PC-9 (cell line): ENCODE results near the gene R3HDM2. TPM values are rescaled to one million over a fixed set of nuclear protein-coding genes. Genes with fewer than 3 reads are reported as not detected.

Experiments
- BruUV-seq: library from RNA; stranded (reverse); fragments of 400-500 nt; replicated peaks from 2 replicates; lab custom pipeline; 2021; lab: Mats Ljungman, UMichigan
- CTCF ChIA-PET: fragments of 300-600 bp; sonication (Branson Sonifier 250); formaldehyde crosslinking; loops from one replicate; lab custom pipeline; 2022; ENCODE audit warnings: antibody characterized with exemption; lab: Charles Lee
- POLR2A ChIA-PET: fragments of 300-600 bp; sonication (Branson Sonifier 250); formaldehyde crosslinking; loops from one replicate; lab custom pipeline; 2022; ENCODE audit warnings: antibody characterized with exemption; ENCODE audit not compliant: unreplicated experiment; lab: Charles Lee
- DNase-seq, 2 experiments: peaks; one replicate each; pipeline versions ENCODE4 v3.0.0 to v3.0.0-alpha.2; 2015 to 2022; ENCODE audit warnings: mixed read lengths in 1 of 2
- H2AFZ ChIP-seq: fragments of 200-600 bp; sonication (generic); 2 replicates; pipeline ENCODE4 v1.8.1; 2017; ENCODE audit warnings: antibody characterized with exemption
- H3F3A ChIP-seq: fragments of 200-600 bp; sonication (generic); 2 replicates; pipeline ENCODE4 v1.8.1; 2017; ENCODE audit warnings: antibody characterized with exemption, mild to moderate bottlenecking, low read depth; ENCODE audit not compliant: insufficient read depth
- H3K27ac ChIP-seq: fragments of 200-600 bp; sonication (generic); 2 replicates; pipeline ENCODE4 v1.6.1; 2016; ENCODE audit warnings: mixed run types
- H3K27me3 ChIP-seq: fragments of 200-600 bp; sonication (generic); 2 replicates; pipeline ENCODE4 v1.6.1; 2016; ENCODE audit warnings: low read depth, mixed run types; ENCODE audit not compliant: insufficient read depth
- H3K36me3 ChIP-seq: fragments of 200-600 bp; sonication (generic); 2 replicates; pipeline ENCODE4 v1.6.1; 2016; ENCODE audit warnings: low read depth, mixed run types
- H3K4me1 ChIP-seq: fragments of 200-600 bp; sonication (generic); replicated peaks from 2 replicates; pipeline ENCODE4 v1.6.1; 2016; ENCODE audit warnings: mixed run types; ENCODE audit not compliant: insufficient read depth
- H3K4me2 ChIP-seq: fragments of 200-600 bp; sonication (generic); 2 replicates; pipeline ENCODE4 v1.6.1; 2017; ENCODE audit warnings: mixed run types
- H3K4me3 ChIP-seq: fragments of 200-600 bp; sonication (generic); 2 replicates; pipeline ENCODE4 v1.6.1; 2016; ENCODE audit warnings: mixed run types
- H3K79me2 ChIP-seq: fragments of 200-600 bp; sonication (generic); 2 replicates; pipeline ENCODE4 v1.6.1; 2017; ENCODE audit warnings: low read depth, mixed run types
- H3K9me2 ChIP-seq: fragments of 200-600 bp; sonication (generic); 2 replicates; pipeline ENCODE4 v1.8.1; 2017; ENCODE audit warnings: mild to moderate bottlenecking; ENCODE audit not compliant: insufficient read depth
- H3K9me3 ChIP-seq: fragments of 200-600 bp; sonication (generic); 2 replicates; pipeline ENCODE4 v1.8.1; 2016; ENCODE audit warnings: low read depth; ENCODE audit not compliant: insufficient read depth
- H4K20me1 ChIP-seq: fragments of 200-600 bp; sonication (generic); 2 replicates; pipeline ENCODE4 v1.8.1; 2017; ENCODE audit not compliant: insufficient read depth
- CTCF ChIP-seq: fragments of 200-600 bp; sonication (generic); conservative IDR thresholded peaks from 2 replicates; pipeline ENCODE4 v1.6.1; 2017; ENCODE audit warnings: mixed run types, antibody characterized with exemption, mild to moderate bottlenecking, moderate library complexity
- EZH2 ChIP-seq: fragments of 200-600 bp; sonication (generic); IDR thresholded peaks from 2 replicates; pipeline ENCODE4 v1.8.0; 2017; ENCODE audit warnings: antibody characterized with exemption, low read depth
- intact Hi-C: fragments of 100-400 bp; cut with micrococcal nuclease; formaldehyde crosslinking; loops from one replicate; pipeline ENCODE4 v1.10.0; 2022; ENCODE audit not compliant: unreplicated experiment
- total RNA-seq: library from RNA; stranded (reverse); gene quantifications from 2 replicates; pipeline ENCODE4 v1.2.3, GENCODE V29; 2021

The R3HDM2 gene
- total RNA-seq, 1 experiment from 2014 or later: 65.1 TPM

GRCh38 chr12:57420482-57420881, 10.4 kb downstream of the R3HDM2 start:
- ChIA-PET CTCF (no interaction called here), POLR2A (no interaction called here)
- Histone ChIP-seq H3K27ac (no peak overlapping the region), H3K4me3 (no peak overlapping the region), H3F3A (peaks cover 5% of the 10 kb centered on the region; the same call in 1 of the 2 replicates), H4K20me1 (no peaks in the 10 kb centered on the region), H3K4me1 (no peaks in the 10 kb centered on the region), H3K79me2 (0 out of 2 replicates have a peak, but pooled peaks cover 5% of the 10 kb centered on the region), H2AFZ (no peak overlapping the region), H3K27me3 (no peaks in the 10 kb centered on the region), H3K4me2 (no peak overlapping the region), H3K9me2 (no peaks in the 10 kb centered on the region), H3K36me3 (no peaks in the 10 kb centered on the region), H3K9me3 (no peaks in the 10 kb centered on the region)
- no peak for TF ChIP-seq EZH2
- no peak for TF ChIP-seq CTCF
- intact Hi-C loops: no loop called here
- BruUV-seq: no TSS peak
- no peak for DNase-seq

GRCh38 chr12:57419495-57419894, 11.3 kb downstream of the R3HDM2 start:
- TF ChIP-seq EZH2 (no peak), CTCF (no peak)
- no peaks in the 10 kb centered on the region for H3K9me2 ChIP-seq
- H3K4me1 ChIP-seq: no peaks in the 10 kb centered on the region
- peaks cover 5% of the 10 kb centered on the region; the same call in 1 of the 2 replicates for H3F3A ChIP-seq
- BruUV-seq: no TSS peak
- no peaks in the 10 kb centered on the region for H3K9me3 ChIP-seq
- H2AFZ ChIP-seq: no peak overlapping the region
- H3K4me3 ChIP-seq: no peak overlapping the region
- POLR2A ChIA-PET: no interaction called here
- DNase-seq: no peak
- no peaks in the 10 kb centered on the region for H3K27me3 ChIP-seq
- CTCF ChIA-PET: no interaction called here
- no peak overlapping the region for H3K4me2 ChIP-seq
- H4K20me1 ChIP-seq: no peaks in the 10 kb centered on the region
- no peaks in the 10 kb centered on the region for H3K36me3 ChIP-seq
- H3K79me2 ChIP-seq: peaks cover 8% of the 10 kb centered on the region; the same call in 1 of the 2 replicates
- no peak overlapping the region for H3K27ac ChIP-seq
- intact Hi-C loops: no loop called here

- ChIA-PET POLR2A (no interaction called here), CTCF (no interaction called here)
- H3K4me3 ChIP-seq: no peak overlapping the region
- no TSS peak for BruUV-seq
- no peaks in the 10 kb centered on the region for H3K36me3 ChIP-seq
- intact Hi-C loops: no loop called here
- H3K27me3 ChIP-seq: no peaks in the 10 kb centered on the region
- no peak overlapping the region for H3K27ac ChIP-seq
- no peak for DNase-seq
- H3F3A ChIP-seq: peaks cover 5% of the 10 kb centered on the region; the same call in 1 of the 2 replicates
- H3K79me2 ChIP-seq: peaks cover 8% of the 10 kb centered on the region; the same call in 1 of the 2 replicates
- no peak overlapping the region for H2AFZ ChIP-seq
- TF ChIP-seq CTCF (no peak), EZH2 (no peak)
- no peak overlapping the region for H3K4me2 ChIP-seq
- H4K20me1 ChIP-seq: no peaks in the 10 kb centered on the region
- no peaks in the 10 kb centered on the region for H3K9me2 ChIP-seq
- H3K9me3 ChIP-seq: no peaks in the 10 kb centered on the region
- no peaks in the 10 kb centered on the region for H3K4me1 ChIP-seq
These were observed 12.6 kb downstream of the R3HDM2 start for GRCh38 chr12:57418255-57418654.
